Measurements from ENCODE around the gene PPM1H.

- no peak for TF ChIP-seq CTCF (IDR thresholded peaks at IDR 0.05; ENCODE audit: low read depth, low read length)
- no peak for TF ChIP-seq EZH2phosphoT487 (IDR thresholded peaks at IDR 0.05; ENCODE audit: low read depth)
These were observed 12.4 kb downstream of the PPM1H start for GRCh38 chr12:62922539-62922938.

All from OCI-LY3 (cell line).